BE2C (cell line): Measurements from ENCODE around the gene RNF212.

Source experiments
- DNase-seq: peaks from one replicate; pipeline ENCODE4 v3.0.0-alpha.2; 2020
- H3K27me3 ChIP-seq: fragments of 250-450 bp; sonication (Bioruptor Pico); 2 replicates; pipeline ENCODE4 v1.5.1; 2020; ENCODE audit warnings: mild to moderate bottlenecking
- H3K36me3 ChIP-seq: fragments of 250-450 bp; sonication (Bioruptor Pico); 2 replicates; pipeline ENCODE4 v1.5.1; 2020; ENCODE audit warnings: mild to moderate bottlenecking
- H3K4me1 ChIP-seq: fragments of 250-450 bp; sonication (Bioruptor Pico); 2 replicates; pipeline ENCODE4 v1.5.1; 2020
- H3K4me3 ChIP-seq: 2 replicates; pipeline ENCODE4 v1.5.1; 2011; ENCODE audit warnings: low read depth, low read length
- H3K9me3 ChIP-seq: fragments of 250-450 bp; sonication (Bioruptor Pico); 2 replicates; pipeline ENCODE4 v1.5.1; 2020
- TF ChIP-seq, protein P1 (sequence below): IDR thresholded peaks from 2 replicates; pipeline ENCODE4 v1.5.1; 2012; ENCODE audit warnings: mild to moderate bottlenecking, low read depth, low read length

The RNF212 gene

DNA sequence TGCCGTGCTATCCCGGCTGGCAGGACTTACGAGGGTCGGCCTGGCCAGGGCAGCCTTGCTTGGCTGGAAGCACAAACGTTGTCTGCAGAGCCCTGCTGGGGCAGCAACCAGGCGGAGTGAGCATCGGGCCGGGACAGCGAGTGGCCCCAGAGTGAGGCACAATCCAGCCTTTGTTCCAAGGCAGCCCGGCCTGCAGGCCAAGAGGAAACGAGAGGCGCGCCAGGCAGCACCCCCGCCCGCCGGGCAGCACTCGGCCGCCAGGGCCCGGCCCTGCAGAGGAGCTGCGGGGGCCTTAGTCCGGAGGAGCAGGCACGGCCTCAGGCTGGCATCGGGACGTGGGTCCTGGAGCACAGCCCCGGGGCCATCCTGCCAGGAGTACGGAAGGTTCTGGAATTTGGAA lies 77.9 kb downstream of the RNF212 start:
- Histone ChIP-seq H3K9me3 (no peaks in the 10 kb centered on the region), H3K4me3 (no peak overlapping the region), H3K27me3 (peaks cover 17% of the 10 kb centered on the region), H3K4me1 (no peaks in the 10 kb centered on the region), H3K36me3 (no peaks in the 10 kb centered on the region)
- DNase-seq: no peak
- TF ChIP-seq, protein P1, sequence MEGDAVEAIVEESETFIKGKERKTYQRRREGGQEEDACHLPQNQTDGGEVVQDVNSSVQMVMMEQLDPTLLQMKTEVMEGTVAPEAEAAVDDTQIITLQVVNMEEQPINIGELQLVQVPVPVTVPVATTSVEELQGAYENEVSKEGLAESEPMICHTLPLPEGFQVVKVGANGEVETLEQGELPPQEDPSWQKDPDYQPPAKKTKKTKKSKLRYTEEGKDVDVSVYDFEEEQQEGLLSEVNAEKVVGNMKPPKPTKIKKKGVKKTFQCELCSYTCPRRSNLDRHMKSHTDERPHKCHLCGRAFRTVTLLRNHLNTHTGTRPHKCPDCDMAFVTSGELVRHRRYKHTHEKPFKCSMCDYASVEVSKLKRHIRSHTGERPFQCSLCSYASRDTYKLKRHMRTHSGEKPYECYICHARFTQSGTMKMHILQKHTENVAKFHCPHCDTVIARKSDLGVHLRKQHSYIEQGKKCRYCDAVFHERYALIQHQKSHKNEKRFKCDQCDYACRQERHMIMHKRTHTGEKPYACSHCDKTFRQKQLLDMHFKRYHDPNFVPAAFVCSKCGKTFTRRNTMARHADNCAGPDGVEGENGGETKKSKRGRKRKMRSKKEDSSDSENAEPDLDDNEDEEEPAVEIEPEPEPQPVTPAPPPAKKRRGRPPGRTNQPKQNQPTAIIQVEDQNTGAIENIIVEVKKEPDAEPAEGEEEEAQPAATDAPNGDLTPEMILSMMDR: no peak

DNA sequence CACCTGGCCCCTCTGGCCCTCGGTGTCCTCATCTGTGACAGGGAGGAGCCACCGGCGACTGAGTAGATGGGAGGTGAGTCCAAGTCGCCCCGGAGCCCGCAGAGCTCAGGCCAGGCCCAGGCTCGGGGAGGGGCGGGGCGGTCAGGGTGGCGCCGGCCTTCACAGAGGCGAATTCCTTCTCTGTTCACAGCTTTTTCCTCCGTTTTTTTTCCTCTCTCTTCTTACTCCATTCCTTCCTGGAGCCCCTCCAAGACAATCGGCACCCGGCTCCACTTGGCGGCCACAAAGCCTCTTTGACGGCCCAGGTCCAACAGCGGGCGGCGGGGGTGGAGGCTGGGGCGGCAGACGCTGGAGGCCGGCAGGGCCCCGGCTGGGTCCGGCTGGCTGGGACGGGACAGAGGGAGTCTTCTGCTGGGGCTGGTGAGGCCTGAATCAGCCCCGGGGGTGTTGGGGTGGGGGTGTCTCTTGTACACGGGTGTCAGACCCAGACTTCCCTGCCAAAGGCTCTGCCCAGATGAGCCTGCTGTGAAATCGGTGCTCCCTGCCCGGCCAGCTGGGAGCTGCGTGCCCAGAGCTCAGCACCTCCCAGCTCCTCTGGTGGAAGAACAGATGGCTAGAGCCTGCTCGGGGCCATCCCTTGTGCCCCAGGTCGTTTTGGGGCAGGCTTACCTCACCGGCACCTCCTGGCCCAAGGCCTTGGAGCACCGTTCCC lies 79.4 kb downstream of the RNF212 start:
- Histone ChIP-seq H3K27me3 (peaks cover 17% of the 10 kb centered on the region), H3K36me3 (no peaks in the 10 kb centered on the region), H3K9me3 (no peaks in the 10 kb centered on the region), H3K4me3 (no peak overlapping the region), H3K4me1 (no peaks in the 10 kb centered on the region)
- DNase-seq: no peak
- TF ChIP-seq, protein P1: no peak

DNA sequence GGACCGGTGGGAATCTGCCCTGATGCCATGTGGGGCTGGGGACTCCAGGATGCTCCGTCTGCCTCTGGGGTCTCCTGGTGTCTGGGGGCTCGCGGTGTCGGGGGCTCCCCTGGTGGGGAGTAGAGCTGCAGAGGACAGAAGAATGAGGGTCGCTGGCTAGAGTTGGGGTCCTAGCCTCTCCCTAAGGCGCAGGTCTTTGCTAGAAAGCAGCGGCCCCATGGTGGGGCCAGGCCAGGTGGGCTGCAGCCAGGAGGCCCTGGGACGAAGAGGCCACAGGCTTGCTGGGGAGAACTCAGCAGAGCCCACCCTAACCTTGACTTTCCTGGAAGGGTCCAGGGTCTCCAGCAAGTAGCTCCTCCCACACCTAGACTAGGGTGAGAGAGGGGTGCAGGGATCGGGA lies 80.5 kb downstream of the RNF212 start:
- Histone ChIP-seq H3K36me3 (no peaks in the 10 kb centered on the region), H3K27me3 (peaks cover 17% of the 10 kb centered on the region), H3K4me3 (no peak overlapping the region), H3K4me1 (no peaks in the 10 kb centered on the region), H3K9me3 (no peaks in the 10 kb centered on the region)
- TF ChIP-seq, protein P1: no peak
- DNase-seq: no peak

DNA sequence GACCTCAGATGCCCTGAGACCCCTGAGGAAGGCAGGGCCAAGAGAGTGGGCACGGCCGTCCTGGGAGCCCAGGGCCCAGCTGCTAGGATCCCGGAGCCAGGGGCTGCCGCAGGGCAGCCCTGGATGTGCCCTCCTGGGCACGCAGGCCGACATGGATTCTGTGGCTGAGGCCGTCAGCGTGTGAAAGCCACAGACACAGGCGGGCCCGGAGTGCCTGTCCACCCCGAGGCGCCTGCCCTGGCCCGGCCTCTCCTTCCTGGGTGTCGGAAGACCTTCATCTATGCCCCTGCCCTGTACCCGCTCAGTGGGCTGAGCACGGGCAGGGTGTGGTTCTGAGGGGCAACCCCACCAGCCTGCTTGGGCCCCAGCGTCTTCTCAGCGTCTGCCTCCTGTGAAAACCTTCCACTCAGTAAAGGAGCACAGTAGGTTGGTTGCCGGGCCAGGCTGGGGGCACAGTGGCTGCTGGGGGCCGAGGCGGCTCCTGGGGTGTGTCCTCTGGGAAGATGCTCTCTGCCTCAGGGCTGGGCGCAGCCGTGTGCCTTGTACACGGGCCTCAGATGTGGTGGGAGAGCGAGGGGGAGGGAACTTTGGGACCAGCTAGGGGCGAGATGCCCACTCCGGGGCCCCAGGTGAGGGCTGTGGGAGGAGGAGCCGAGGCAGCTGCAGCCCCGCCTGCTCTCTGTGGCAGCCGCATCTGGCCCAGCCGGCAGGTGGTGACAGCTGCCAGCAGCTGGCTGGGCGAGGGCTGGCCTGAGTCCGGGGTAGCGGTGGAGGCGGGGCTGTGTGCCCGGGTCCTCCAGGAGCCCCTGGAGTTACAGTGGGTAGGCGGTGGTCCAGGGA lies 81.2 kb downstream of the RNF212 start:
- H3K9me3 ChIP-seq: no peaks in the 10 kb centered on the region
- no peaks in the 10 kb centered on the region for H3K36me3 ChIP-seq
- DNase-seq: peak; percentile 37
- peaks cover 17% of the 10 kb centered on the region for H3K27me3 ChIP-seq
- no peaks in the 10 kb centered on the region for H3K4me1 ChIP-seq
- TF ChIP-seq, protein P1: no peak
- no peak overlapping the region for H3K4me3 ChIP-seq

DNA sequence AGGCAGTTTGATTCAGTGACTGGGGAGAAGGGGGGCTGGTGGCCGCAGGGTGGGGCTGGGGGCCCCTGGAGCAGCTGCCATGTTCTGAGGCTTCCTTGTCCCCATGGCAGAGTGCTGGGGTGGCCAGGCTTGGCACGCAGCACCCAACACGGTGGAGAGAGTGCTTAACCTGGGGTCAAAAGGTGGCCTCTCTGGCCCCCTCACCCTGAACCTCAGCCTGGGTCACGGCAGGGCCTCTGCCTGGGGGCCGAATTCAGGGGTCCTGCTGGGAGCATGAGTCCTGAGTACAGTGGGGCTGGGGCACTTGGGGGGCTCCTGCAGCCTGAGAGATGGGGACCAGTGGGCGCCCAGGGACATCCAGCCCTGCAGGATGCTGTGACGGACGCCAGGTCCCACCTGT lies 82.0 kb downstream of the RNF212 start:
- Histone ChIP-seq H3K4me1 (no peaks in the 10 kb centered on the region), H3K4me3 (no peak overlapping the region), H3K27me3 (peaks cover 17% of the 10 kb centered on the region), H3K9me3 (no peaks in the 10 kb centered on the region), H3K36me3 (no peaks in the 10 kb centered on the region)
- no peak for DNase-seq
- TF ChIP-seq, protein P1: no peak

DNA sequence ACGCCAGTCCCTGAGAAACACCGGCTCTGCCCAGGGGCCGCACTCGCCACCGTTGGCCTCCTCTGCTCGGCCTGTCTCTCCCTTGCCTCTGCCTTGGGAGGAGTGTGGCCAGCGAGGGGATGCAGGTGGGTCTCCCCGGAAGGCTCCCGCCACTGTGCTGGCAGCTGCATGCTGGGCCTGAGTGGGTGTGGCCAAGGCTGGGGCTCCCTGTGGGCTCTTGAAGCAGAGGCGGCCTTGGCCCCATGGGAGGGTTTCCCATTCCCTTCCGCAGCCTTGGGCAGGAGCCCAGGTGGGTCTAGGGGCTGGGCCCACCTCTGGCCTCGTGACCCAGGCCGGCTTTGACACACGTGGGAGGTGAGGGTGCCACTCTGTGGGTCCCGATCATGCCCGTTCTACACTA lies 82.8 kb downstream of the RNF212 start:
- no peaks in the 10 kb centered on the region for H3K36me3 ChIP-seq
- peaks cover 17% of the 10 kb centered on the region for H3K27me3 ChIP-seq
- no peak for DNase-seq
- TF ChIP-seq, protein P1: no peak
- H3K9me3 ChIP-seq: no peaks in the 10 kb centered on the region
- H3K4me1 ChIP-seq: no peaks in the 10 kb centered on the region
- H3K4me3 ChIP-seq: no peak overlapping the region
